Sigmoid colon (tissue), 7 donors: Measurements from ENCODE around the gene ZNF652. TPM values are rescaled to one million over a fixed set of nuclear protein-coding genes. Genes with fewer than 3 reads are reported as not detected.

Experiments used
- DNase-seq: peaks from one replicate; pipeline ENCODE4 v3.0.0-alpha.2; 2019
- H3K27ac ChIP-seq, 4 donors: fragments of 200-600 bp; sonication (generic); one replicate each; pipeline ENCODE4 v1.5.1; 2016 to 2019; ENCODE audit warnings: mild to moderate bottlenecking in 1 of 4
- H3K27me3 ChIP-seq, 3 donors: fragments of 200-600 bp; sonication (generic); one replicate each; pipeline ENCODE4 v1.5.1; 2019; ENCODE audit warnings: mild to moderate bottlenecking in 1 of 3
- H3K36me3 ChIP-seq, 4 donors: fragments of 200-600 bp; sonication (generic); one replicate each; pipeline ENCODE4 v1.5.1; 2016 to 2019
- H3K4me1 ChIP-seq, 4 donors: fragments of 200-600 bp; sonication (generic); one replicate each; pipeline ENCODE4 v1.5.1; 2017 to 2019
- H3K4me3 ChIP-seq, 4 donors: fragments of 200-600 bp; sonication (generic); one replicate each; pipeline ENCODE4 v1.5.1; 2017 to 2019; ENCODE audit warnings: mild to moderate bottlenecking in 2 of 4, moderate library complexity in 1 of 4
- H3K9me3 ChIP-seq, 4 donors: fragments of 200-600 bp in 3 of 4; sonication (generic) in 3 of 4; one replicate each; pipeline versions ENCODE4 v1.5.1 to v1.6.1; 2013 to 2019
- EP300 ChIP-seq, 4 donors: sonication (generic); formaldehyde crosslinking; IDR thresholded peaks; one replicate each; pipeline ENCODE4 v1.6.1; 2017; ENCODE audit warnings: antibody characterized with exemption in 4 of 4
- POLR2A ChIP-seq, 2 donors: fragments of 450-650 bp; IDR thresholded peaks; one replicate each; pipeline ENCODE4 v1.6.1; 2016; ENCODE audit warnings: antibody characterized with exemption in 2 of 2, mild to moderate bottlenecking in 2 of 2, moderate library complexity in 2 of 2
- POLR2AphosphoS5 ChIP-seq, 4 donors: sonication (generic); formaldehyde crosslinking; IDR thresholded peaks; one replicate each; pipeline ENCODE4 v1.6.1; 2017; ENCODE audit warnings: antibody characterized with exemption in 4 of 4
- WGBS, 2 donors: extraction: QIAGEN DNeasy Blood & Tissue Kit; methylation state at CpG; one replicate each; pipeline ENCODE4 v1.1.7; 2013; 5-methylcytosine and 5-hydroxymethylcytosine counted together
- intact Hi-C: fragments of 100-400 bp; cut with DNase I; formaldehyde crosslinking; loops from one replicate; pipeline ENCODE4 v1.15.1; 2023
- polyA plus RNA-seq, 3 donors: library from polyadenylated mRNA; stranded (reverse); fragments of 200-250 nt; gene quantifications; one replicate each; pipeline ENCODE4 v1.2.3, GENCODE V29; 2013
- total RNA-seq, 4 donors: library from RNA; depleted of rRNA; stranded (reverse); fragments of >200 nt; gene quantifications; one replicate each; pipeline ENCODE4 v1.1.0, GENCODE V29; 2016
- TF ChIP-seq, protein P1 (sequence below), 4 experiments: fragments of 450-650 bp in 3 of 4; fragments of 200-600 bp in 1 of 4; IDR thresholded peaks; one replicate each; pipeline ENCODE4 v1.5.1; 2016 to 2019; ENCODE audit warnings: antibody characterized with exemption in 4 of 4, mild to moderate bottlenecking in 3 of 4, moderate library complexity in 2 of 4
- donor health status: healthy with polysubstance abuse.
- donor health status: Bipolar disorder and iron deficiency.
- donor health status: healthy.

ZNF652 gene
- total and polyA plus RNA-seq, 7 donors, result 12.9 to 134 (median 83.1) TPM

DNA sequence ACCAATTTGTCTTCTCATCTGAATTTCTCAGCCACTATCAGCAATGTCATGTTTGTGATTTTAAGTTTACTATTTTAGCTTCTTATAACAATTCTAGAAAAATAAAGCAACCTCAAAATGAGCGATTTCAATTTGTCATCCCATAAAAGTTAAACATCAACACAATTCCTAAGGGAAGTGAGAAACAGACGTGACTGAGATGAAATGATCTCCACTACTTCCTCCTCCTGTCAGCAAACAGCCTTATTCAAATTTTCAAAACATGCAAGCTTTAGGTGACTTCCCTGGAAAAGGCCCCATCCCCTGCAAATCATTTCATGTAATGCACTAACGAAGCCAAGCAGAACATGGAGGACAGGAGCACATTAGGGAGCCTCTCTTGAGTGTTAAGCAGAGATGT lies 64.9 kb downstream of the ZNF652 start:
- Histone ChIP-seq H3K4me1 (no peaks in the 10 kb centered on the region), H3K27me3 (no peaks in the 10 kb centered on the region), H3K9me3 (no peaks in the 10 kb centered on the region), H3K36me3 (peaks cover 0 to 87% (median 12%) of the 10 kb centered on the region in 4 donors), H3K27ac (no peak overlapping the region), H3K4me3 (no peak overlapping the region)
- DNase-seq, result no peak
- no peak for TF ChIP-seq EP300 (IDR thresholded peaks at IDR 0.05)
- TF ChIP-seq POLR2A (IDR thresholded peaks at IDR 0.05), result no peak
- TF ChIP-seq, protein P1, sequence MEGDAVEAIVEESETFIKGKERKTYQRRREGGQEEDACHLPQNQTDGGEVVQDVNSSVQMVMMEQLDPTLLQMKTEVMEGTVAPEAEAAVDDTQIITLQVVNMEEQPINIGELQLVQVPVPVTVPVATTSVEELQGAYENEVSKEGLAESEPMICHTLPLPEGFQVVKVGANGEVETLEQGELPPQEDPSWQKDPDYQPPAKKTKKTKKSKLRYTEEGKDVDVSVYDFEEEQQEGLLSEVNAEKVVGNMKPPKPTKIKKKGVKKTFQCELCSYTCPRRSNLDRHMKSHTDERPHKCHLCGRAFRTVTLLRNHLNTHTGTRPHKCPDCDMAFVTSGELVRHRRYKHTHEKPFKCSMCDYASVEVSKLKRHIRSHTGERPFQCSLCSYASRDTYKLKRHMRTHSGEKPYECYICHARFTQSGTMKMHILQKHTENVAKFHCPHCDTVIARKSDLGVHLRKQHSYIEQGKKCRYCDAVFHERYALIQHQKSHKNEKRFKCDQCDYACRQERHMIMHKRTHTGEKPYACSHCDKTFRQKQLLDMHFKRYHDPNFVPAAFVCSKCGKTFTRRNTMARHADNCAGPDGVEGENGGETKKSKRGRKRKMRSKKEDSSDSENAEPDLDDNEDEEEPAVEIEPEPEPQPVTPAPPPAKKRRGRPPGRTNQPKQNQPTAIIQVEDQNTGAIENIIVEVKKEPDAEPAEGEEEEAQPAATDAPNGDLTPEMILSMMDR (IDR thresholded peaks at IDR 0.05), result no peak
- no peak for TF ChIP-seq POLR2AphosphoS5 (IDR thresholded peaks at IDR 0.05)
- 14 to 68% methylated on average over 3 of the region's 3 CpGs for WGBS, 2 donors
- intact Hi-C loops, result no loop called here

DNA sequence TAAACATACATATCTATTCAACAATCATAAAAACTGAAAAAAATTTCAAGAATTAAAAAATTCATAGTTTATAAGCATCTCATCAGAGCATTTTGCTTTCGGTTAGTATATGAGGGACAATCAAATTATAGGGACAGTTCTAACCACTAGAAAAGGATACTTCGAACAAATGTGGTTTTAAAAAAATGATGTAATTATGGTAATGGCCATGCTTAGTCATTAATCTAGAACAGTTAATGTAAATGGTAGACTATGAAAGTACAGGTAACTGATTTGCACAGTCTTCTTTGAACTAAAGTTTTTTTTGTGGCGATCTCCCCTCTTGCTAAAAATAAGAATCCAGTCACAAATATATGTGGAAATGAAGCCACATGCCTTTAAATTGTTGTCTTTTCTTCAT lies 67.9 kb downstream of the ZNF652 start:
- H3K4me3 ChIP-seq, result no peak overlapping the region
- H3K36me3 ChIP-seq, result peaks cover 0 to 76% (median 17%) of the 10 kb centered on the region in 4 donors
- intact Hi-C loops, result no loop called here
- H3K4me1 ChIP-seq, result no peaks in the 10 kb centered on the region
- no peak overlapping the region for H3K27ac ChIP-seq
- TF ChIP-seq POLR2A (IDR thresholded peaks at IDR 0.05) (no peak), EP300 (IDR thresholded peaks at IDR 0.05) (no peak), POLR2AphosphoS5 (IDR thresholded peaks at IDR 0.05) (no peak)
- TF ChIP-seq, protein P1 (IDR thresholded peaks at IDR 0.05), result no peak
- no peaks in the 10 kb centered on the region for H3K9me3 ChIP-seq
- H3K27me3 ChIP-seq, result no peaks in the 10 kb centered on the region
- DNase-seq, result no peak
- WGBS, 2 donors, result 89 to 90% methylated on average over 3 of the region's 3 CpGs

DNA sequence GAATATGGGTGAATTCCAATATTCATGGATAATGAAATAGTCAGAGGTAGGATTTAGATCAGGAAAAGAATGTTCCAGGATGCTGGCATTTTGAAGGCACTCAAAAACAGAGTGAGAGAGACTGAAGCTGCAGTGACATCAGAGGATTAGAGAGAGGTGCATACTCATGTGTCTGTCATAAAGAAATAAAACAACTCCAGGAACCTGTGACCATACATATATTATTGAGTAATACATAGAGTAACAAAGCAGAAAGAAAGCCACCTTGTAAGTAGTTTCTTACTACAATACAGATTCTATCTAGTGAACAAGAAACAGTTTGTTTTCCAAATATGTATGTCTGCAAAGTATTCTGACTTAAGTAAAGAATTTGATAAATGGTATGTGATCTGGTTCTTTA lies 69.1 kb downstream of the ZNF652 start:
- DNase-seq, result no peak
- Histone ChIP-seq H3K27me3 (no peaks in the 10 kb centered on the region), H3K27ac (no peak overlapping the region), H3K4me3 (no peak overlapping the region), H3K4me1 (no peaks in the 10 kb centered on the region), H3K36me3 (peaks cover 0 to 64% (median 8%) of the 10 kb centered on the region in 4 donors), H3K9me3 (no peaks in the 10 kb centered on the region)
- TF ChIP-seq POLR2A (IDR thresholded peaks at IDR 0.05) (no peak), POLR2AphosphoS5 (IDR thresholded peaks at IDR 0.05) (no peak), EP300 (IDR thresholded peaks at IDR 0.05) (no peak)
- TF ChIP-seq, protein P1 (IDR thresholded peaks at IDR 0.05), result no peak
- intact Hi-C loops, result no loop called here

DNA sequence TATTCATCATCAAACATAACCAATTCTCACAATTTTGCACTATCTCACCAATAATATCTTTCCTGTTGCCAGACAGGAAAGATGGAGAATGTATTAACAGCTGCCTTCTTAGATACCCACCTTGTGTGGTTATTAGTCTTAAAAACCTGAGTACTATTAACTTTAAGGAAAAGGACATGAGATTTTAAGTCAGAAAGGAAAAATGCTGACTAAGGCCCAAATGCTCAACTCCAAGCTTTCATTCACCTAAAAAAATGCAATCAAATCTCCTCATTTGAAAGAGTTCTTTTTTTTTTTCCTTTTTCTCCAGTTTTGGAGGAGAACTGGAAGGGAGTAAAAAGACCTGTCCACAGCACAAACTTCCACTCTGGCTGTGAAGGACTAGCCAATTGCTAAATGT lies 70.1 kb downstream of the ZNF652 start:
- Histone ChIP-seq H3K4me1 (no peaks in the 10 kb centered on the region), H3K27ac (no peak overlapping the region), H3K4me3 (no peak overlapping the region), H3K9me3 (no peaks in the 10 kb centered on the region), H3K27me3 (no peaks in the 10 kb centered on the region), H3K36me3 (peaks cover 0 to 54% (median 6%) of the 10 kb centered on the region in 4 donors)
- no peak for DNase-seq
- TF ChIP-seq, protein P1 (IDR thresholded peaks at IDR 0.05), result no peak
- no peak for TF ChIP-seq POLR2A (IDR thresholded peaks at IDR 0.05)
- TF ChIP-seq EP300 (IDR thresholded peaks at IDR 0.05), result no peak
- no peak for TF ChIP-seq POLR2AphosphoS5 (IDR thresholded peaks at IDR 0.05)
- intact Hi-C loops, result no loop called here

DNA sequence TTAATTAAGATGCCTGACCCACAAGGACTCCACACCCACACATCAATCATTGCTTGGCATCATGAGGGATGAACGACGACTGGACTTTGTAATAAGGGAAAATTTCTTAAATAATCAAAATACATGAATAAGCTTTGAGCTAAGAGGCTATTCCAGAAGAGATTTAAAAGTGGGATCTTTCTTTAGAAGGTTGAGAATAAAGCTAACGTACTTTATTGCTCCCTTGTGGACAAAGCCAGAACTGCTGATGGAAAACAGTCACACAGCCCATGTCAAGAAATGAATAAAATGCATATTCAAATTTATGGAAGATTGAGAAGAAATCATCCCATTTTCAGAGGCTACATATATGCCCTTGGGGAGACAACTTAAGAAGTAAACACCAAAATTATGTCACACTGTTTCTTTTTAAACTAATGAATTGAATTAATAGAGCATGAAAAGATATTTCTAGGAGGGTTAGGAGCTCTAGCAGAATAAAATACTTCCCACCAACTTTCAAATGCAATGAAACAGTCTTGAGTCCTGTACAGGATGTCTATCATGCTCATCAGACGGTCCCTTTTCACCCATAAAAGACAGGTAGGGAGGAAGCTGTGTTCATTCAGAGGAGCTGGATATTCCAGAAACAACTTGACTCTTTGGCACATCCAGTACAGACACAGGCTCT lies 71.2 kb downstream of the ZNF652 start:
- no peak overlapping the region for H3K4me3 ChIP-seq
- H3K36me3 ChIP-seq, result peaks cover 0 to 45% (median 6%) of the 10 kb centered on the region in 4 donors
- TF ChIP-seq POLR2A (IDR thresholded peaks at IDR 0.05), result no peak
- TF ChIP-seq, protein P1 (IDR thresholded peaks at IDR 0.05), result peak; percentile 16 to 58 (median 45)
- no peaks in the 10 kb centered on the region for H3K27me3 ChIP-seq
- H3K4me1 ChIP-seq, result no peaks in the 10 kb centered on the region
- intact Hi-C loops, result no loop called here
- 46 to 55% methylated on average over 4 of the region's 4 CpGs for WGBS, 2 donors
- DNase-seq, result no peak
- H3K27ac ChIP-seq, result no peak overlapping the region
- no peaks in the 10 kb centered on the region for H3K9me3 ChIP-seq
